Astrocyte of the cerebellum (primary cell): ENCODE data around the gene TBC1D7.

Experiments used
- DNase-seq: peaks from one replicate; pipeline ENCODE4 v3.0.0-alpha.2; 2011; ENCODE audit warnings: low read depth
- H3K4me3 ChIP-seq: 2 replicates; pipeline ENCODE4 v1.5.1; 2011; ENCODE audit warnings: mild to moderate bottlenecking, low read depth, low read length, moderate library complexity
- in situ Hi-C: cut with HindIII; loops from 2 replicates; pipeline ENCODE4 v1.10.0; 2017; ENCODE audit warnings: low sequenced_read_pairs
- TF ChIP-seq, protein P1 (sequence below): IDR thresholded peaks from 2 replicates; pipeline ENCODE4 v1.5.1; 2012; ENCODE audit warnings: low read length, low read depth, moderate library complexity, mild to moderate bottlenecking; ENCODE audit errors: missing control alignments

Gene TBC1D7

DNA sequence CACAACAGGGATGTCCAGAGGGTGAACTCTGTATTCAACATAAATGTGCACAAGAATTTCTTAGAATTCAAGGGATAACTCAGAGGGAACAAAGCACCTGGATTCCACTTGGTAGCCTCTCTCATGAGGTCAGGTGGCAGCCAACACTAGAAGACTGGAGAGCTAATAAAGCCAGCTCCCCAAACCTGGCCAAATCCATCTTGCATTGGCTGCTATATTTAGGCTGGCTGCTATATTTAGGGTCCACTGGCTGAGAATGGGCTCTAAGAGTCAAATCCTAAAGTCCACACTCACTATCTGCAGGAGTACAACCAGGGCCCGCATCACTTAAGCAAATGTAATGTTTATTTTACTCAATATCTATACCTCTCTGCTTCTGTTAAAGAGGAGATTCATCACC lies 20.0 kb downstream of the TBC1D7 start:
- in situ Hi-C loops, result no loop called here
- H3K4me3 ChIP-seq, result no peak overlapping the region
- TF ChIP-seq, protein P1, sequence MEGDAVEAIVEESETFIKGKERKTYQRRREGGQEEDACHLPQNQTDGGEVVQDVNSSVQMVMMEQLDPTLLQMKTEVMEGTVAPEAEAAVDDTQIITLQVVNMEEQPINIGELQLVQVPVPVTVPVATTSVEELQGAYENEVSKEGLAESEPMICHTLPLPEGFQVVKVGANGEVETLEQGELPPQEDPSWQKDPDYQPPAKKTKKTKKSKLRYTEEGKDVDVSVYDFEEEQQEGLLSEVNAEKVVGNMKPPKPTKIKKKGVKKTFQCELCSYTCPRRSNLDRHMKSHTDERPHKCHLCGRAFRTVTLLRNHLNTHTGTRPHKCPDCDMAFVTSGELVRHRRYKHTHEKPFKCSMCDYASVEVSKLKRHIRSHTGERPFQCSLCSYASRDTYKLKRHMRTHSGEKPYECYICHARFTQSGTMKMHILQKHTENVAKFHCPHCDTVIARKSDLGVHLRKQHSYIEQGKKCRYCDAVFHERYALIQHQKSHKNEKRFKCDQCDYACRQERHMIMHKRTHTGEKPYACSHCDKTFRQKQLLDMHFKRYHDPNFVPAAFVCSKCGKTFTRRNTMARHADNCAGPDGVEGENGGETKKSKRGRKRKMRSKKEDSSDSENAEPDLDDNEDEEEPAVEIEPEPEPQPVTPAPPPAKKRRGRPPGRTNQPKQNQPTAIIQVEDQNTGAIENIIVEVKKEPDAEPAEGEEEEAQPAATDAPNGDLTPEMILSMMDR, result no peak
- DNase-seq, result no peak

- TF ChIP-seq, protein P1, result no peak
- in situ Hi-C loops, result no loop called here
- no peak for DNase-seq
- H3K4me3 ChIP-seq, result no peak overlapping the region
These were observed 20.8 kb downstream of the TBC1D7 start for GRCh38 chr6:13307508-13307995.

DNA sequence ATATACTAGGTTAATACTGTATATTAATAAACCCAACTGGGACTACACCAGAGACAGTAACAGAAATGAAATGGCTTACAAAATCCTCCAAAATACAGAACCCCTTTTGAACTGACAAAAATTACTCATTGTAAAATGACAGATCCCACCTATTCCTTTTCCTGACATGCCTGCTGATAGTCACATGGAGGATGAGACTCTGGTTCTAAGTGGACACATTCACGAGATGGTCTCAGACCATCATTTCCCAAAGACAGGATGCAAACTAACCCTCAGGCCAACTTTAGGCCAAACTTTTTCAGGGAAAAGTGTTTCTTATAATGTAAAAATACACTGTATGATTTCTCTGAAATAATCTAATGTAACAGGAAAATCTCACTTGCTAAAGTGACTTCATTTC lies 22.5 kb downstream of the TBC1D7 start:
- TF ChIP-seq, protein P1, result no peak
- in situ Hi-C loops, result no loop called here
- no peak for DNase-seq
- H3K4me3 ChIP-seq, result no peak overlapping the region

DNA sequence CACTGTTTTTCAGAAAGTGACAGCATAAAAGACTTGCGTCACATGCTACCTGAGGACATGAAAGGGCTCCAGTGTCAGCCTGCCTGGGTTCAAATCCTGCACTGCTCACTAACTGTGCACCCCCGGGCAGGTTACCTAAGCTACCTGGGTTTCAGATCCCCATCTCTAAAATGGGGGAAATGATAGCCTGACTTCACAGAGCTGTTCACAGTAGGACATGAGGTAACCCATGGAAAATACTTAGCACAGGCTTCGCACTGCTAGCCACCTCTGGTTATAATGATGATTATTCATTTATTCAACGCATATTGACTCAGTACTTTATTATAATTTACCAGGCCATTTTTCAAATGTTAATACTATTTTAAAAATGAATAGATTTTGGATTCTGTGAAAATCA lies 23.0 kb downstream of the TBC1D7 start:
- DNase-seq, result no peak
- TF ChIP-seq, protein P1, result no peak
- H3K4me3 ChIP-seq, result no peak overlapping the region
- in situ Hi-C loops, result no loop called here

DNA sequence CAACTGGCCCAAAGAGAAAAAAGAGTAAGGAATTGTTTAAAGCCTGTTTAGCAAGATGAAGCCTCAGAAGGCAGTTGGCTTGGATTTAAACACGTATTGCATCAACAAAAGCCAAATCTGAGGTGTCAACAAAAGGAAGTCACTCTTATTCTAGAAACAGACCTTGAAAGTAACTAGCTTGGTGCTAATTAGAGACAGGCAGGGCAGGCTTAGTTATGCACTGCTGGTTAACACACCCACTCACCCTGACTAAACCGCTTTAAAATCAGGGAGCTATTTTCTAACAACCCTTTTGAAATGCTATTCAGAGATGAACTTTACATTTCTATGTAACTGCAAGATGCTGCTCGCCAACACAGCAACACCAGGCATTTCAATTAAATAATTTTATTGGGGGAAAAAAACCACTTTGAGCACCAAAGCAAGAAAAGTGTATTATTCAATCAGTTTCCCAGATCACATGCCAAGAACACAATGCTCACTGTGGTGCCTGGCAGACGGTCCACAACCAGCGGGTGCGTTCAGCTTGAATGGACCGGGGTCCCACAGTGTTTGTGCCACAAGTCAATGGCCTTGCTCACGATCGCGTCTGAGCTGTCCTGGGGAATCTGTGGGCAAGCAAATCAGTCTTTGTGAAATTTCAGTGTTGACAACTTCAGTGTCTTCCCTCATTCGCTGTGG lies 23.6 kb downstream of the TBC1D7 start:
- DNase-seq, result no peak
- TF ChIP-seq, protein P1, result no peak
- no peak overlapping the region for H3K4me3 ChIP-seq
- in situ Hi-C loops, result no loop called here

- in situ Hi-C loops, result no loop called here
- no peak overlapping the region for H3K4me3 ChIP-seq
- TF ChIP-seq, protein P1, result no peak
These were observed 24.2 kb downstream of the TBC1D7 start for GRCh38 chr6:13304101-13304500.

More at GRCh38 chr6:13304101-13304500, 24.2 kb downstream of the TBC1D7 start:
- no peak for DNase-seq
